A549 (cell line): ENCODE results near the gene H1-8. TPM values are rescaled to one million over a fixed set of nuclear protein-coding genes. Genes with fewer than 3 reads are reported as not detected.
A peak's percentile ranks its signal among the peaks of the same experiment; 100 is the strongest.

Source experiments
- ATAC-seq, 2 experiments: fragments of 200-7000 bp in 1 of 2; fragments of >200 bp in 1 of 2; cut with Nextera tagmentation in 1 of 2; cut with Tn5 transposase in 1 of 2; 3 replicates each; pipeline versions ENCODE4 v1.8.0 to v1.9.1; 2018 to 2020; ENCODE audit warnings: mild to moderate bottlenecking in 1 of 2, moderate library complexity in 1 of 2
- CTCF ChIA-PET: fragments of 300-600 bp; sonication (Branson Sonifier 250); formaldehyde crosslinking; extraction: SDS; loops from one replicate; lab custom pipeline; 2021; ENCODE audit warnings: antibody characterized with exemption, inconsistent platforms; lab: Yijun Ruan, JAX
- POLR2A ChIA-PET: fragments of 350-600 bp; formaldehyde crosslinking; extraction: SDS; loops from one replicate; lab custom pipeline; 2021; ENCODE audit warnings: antibody characterized with exemption, inconsistent platforms; lab: Yijun Ruan, JAX
- DNase-seq, 2 experiments: peaks; one replicate each; pipeline versions ENCODE4 v3.0.0 to v3.0.0-alpha.2; 2011 to 2016; ENCODE audit warnings: low read depth in 1 of 2, low spot score in 1 of 2
- FAIRE-seq: peaks from 2 replicates; lab custom pipeline; 2011; peaks lifted over from hg19 to GRCh38; lab: Jason Lieb, UNC
- H3K27ac ChIP-seq, 2 experiments: fragments of >200 bp; sonication (Bioruptor Twin); formaldehyde crosslinking; 3 replicates each; pipeline ENCODE4 v1.5.1; 2016 to 2017
- H3K4me1 ChIP-seq: fragments of >200 bp; sonication (Bioruptor Twin); formaldehyde crosslinking; 3 replicates; pipeline ENCODE4 v1.6.1; 2016
- H3K4me2 ChIP-seq: fragments of >200 bp; sonication (Bioruptor Twin); formaldehyde crosslinking; 3 replicates; pipeline ENCODE4 v1.6.1; 2016
- H3K4me3 ChIP-seq: fragments of >200 bp; sonication (Bioruptor Twin); formaldehyde crosslinking; 3 replicates; pipeline ENCODE4 v1.5.1; 2016
- H3K9me3 ChIP-seq: fragments of >200 bp; sonication (Bioruptor Twin); formaldehyde crosslinking; 3 replicates; pipeline ENCODE4 v1.6.1; 2016
- BHLHE40 ChIP-seq: IDR thresholded peaks from 2 replicates; pipeline ENCODE4 v1.6.1; 2012; ENCODE audit warnings: low read depth, low read length, inconsistent platforms
- CBX2 ChIP-seq: fragments of 200-600 bp; sonication (generic); IDR thresholded peaks from 2 replicates; pipeline ENCODE4 v1.6.1; 2016; ENCODE audit warnings: low read depth, mild to moderate bottlenecking, borderline replicate concordance
- CEBPB ChIP-seq, 2 experiments: fragments of >200 bp in 1 of 2; sonication (Bioruptor Twin) in 1 of 2; formaldehyde crosslinking in 1 of 2; IDR thresholded peaks; 2 replicates each; pipeline ENCODE4 v1.6.1; 2012 to 2016
- CHD2 ChIP-seq: fragments of 150-350 bp; IDR thresholded peaks from 2 replicates; pipeline ENCODE4 v1.6.1; 2014; ENCODE audit warnings: low read length; ENCODE audit not compliant: partially characterized antibody
- EHF ChIP-seq: fragments of 250-450 bp; sonication (Bioruptor Pico); IDR thresholded peaks from 2 replicates; pipeline ENCODE4 v1.5.0; 2020; ENCODE audit warnings: mild to moderate bottlenecking
- EHMT2 ChIP-seq: fragments of 200-600 bp; sonication (generic); IDR thresholded peaks from 2 replicates; pipeline ENCODE4 v1.6.1; 2016; ENCODE audit warnings: antibody characterized with exemption, low read depth, mild to moderate bottlenecking, moderate library complexity
- ELK1 ChIP-seq: fragments of 150-350 bp; IDR thresholded peaks from 2 replicates; pipeline ENCODE4 v1.6.1; 2014; ENCODE audit warnings: low read depth, mild to moderate bottlenecking, low read length
- FOSB ChIP-seq: fragments of 250-450 bp; sonication (Bioruptor Pico); IDR thresholded peaks from 2 replicates; pipeline ENCODE4 v1.5.0; 2020; ENCODE audit warnings: mild to moderate bottlenecking, moderate library complexity
- FOSL2 ChIP-seq, 2 experiments: fragments of 450-650 bp in 1 of 2; fragments of >200 bp in 1 of 2; sonication (Bioruptor Twin) in 1 of 2; formaldehyde crosslinking; IDR thresholded peaks; 2 replicates each; pipeline versions ENCODE4 v1.5.0 to v1.6.1; 2016 to 2020; ENCODE audit warnings: mild to moderate bottlenecking in 1 of 2, moderate library complexity in 1 of 2
- HDAC2 ChIP-seq: fragments of 200-600 bp; sonication (generic); IDR thresholded peaks from 2 replicates; pipeline ENCODE4 v1.6.1; 2016
- HOXA7 ChIP-seq: fragments of 250-450 bp; sonication (Bioruptor Pico); IDR thresholded peaks from 2 replicates; pipeline ENCODE4 v1.5.0; 2020; ENCODE audit warnings: mild to moderate bottlenecking, moderate library complexity
- HOXB13 ChIP-seq: fragments of 250-450 bp; sonication (Bioruptor Pico); IDR thresholded peaks from 2 replicates; pipeline ENCODE4 v1.5.0; 2020; ENCODE audit warnings: low read depth, mild to moderate bottlenecking, moderate library complexity
- HOXB5 ChIP-seq: fragments of 250-450 bp; sonication (Bioruptor Pico); IDR thresholded peaks from 2 replicates; pipeline ENCODE4 v1.5.0; 2020; ENCODE audit warnings: mild to moderate bottlenecking, moderate library complexity
- JUN ChIP-seq, 2 experiments: fragments of >200 bp; sonication (Bioruptor Twin); formaldehyde crosslinking; IDR thresholded peaks; 2 replicates in 1 of 2; 3 replicates in 1 of 2; pipeline ENCODE4 v1.6.1; 2016 to 2017
- MAX ChIP-seq: IDR thresholded peaks from 2 replicates; pipeline ENCODE4 v1.6.1; 2012
- MAZ ChIP-seq: fragments of 150-350 bp; IDR thresholded peaks from 2 replicates; pipeline ENCODE4 v1.6.1; 2014; ENCODE audit warnings: antibody characterized with exemption, low read depth, low read length, borderline replicate concordance
- NFE2L2 ChIP-seq: fragments of 150-350 bp; conservative IDR thresholded peaks from 2 replicates; pipeline ENCODE4 v1.6.1; 2014; ENCODE audit warnings: low read length
- PBX3 ChIP-seq: IDR thresholded peaks from 2 replicates; pipeline ENCODE4 v1.6.1; 2012
- PHF8 ChIP-seq: fragments of 200-600 bp; sonication (generic); IDR thresholded peaks from 2 replicates; pipeline ENCODE4 v1.6.1; 2016; ENCODE audit warnings: low read depth, mild to moderate bottlenecking, antibody characterized with exemption, moderate library complexity, borderline replicate concordance
- RARB ChIP-seq: fragments of 250-450 bp; sonication (Bioruptor Pico); IDR thresholded peaks from 2 replicates; pipeline ENCODE4 v1.8.0; 2021; ENCODE audit warnings: mild to moderate bottlenecking, moderate library complexity
- RFX5 ChIP-seq: fragments of 450-650 bp; IDR thresholded peaks from 2 replicates; pipeline ENCODE4 v1.7.1; 2014; ENCODE audit warnings: antibody characterized with exemption, mild to moderate bottlenecking, moderate library complexity
- RNF2 ChIP-seq: fragments of 200-600 bp; sonication (generic); IDR thresholded peaks from 2 replicates; pipeline ENCODE4 v1.6.1; 2016; ENCODE audit warnings: low read depth, mild to moderate bottlenecking, antibody characterized with exemption, moderate library complexity, borderline replicate concordance
- SMC3 ChIP-seq: fragments of >200 bp; sonication (Bioruptor Twin); formaldehyde crosslinking; IDR thresholded peaks from 3 replicates; pipeline ENCODE4 v1.6.1; 2018; ENCODE audit warnings: inconsistent platforms
- SREBF2 ChIP-seq: fragments of 450-650 bp; IDR thresholded peaks from 2 replicates; pipeline ENCODE4 v1.6.1; 2014; ENCODE audit warnings: mild to moderate bottlenecking, moderate library complexity
- TP53 ChIP-seq: fragments of 250-450 bp; sonication (Bioruptor Pico); IDR thresholded peaks from 2 replicates; pipeline ENCODE4 v1.5.0; 2021; ENCODE audit warnings: mild to moderate bottlenecking, moderate library complexity
- USF2 ChIP-seq: fragments of 450-650 bp; IDR thresholded peaks from 2 replicates; pipeline ENCODE4 v1.6.1; 2014; ENCODE audit warnings: antibody characterized with exemption
- ZC3H11A ChIP-seq: fragments of 450-650 bp; IDR thresholded peaks from 2 replicates; pipeline ENCODE4 v1.6.1; 2014; ENCODE audit warnings: antibody characterized with exemption, mild to moderate bottlenecking
- ZNF302 ChIP-seq: fragments of 250-450 bp; sonication (Bioruptor Pico); IDR thresholded peaks from 2 replicates; pipeline ENCODE4 v1.9.0; 2021; ENCODE audit warnings: inconsistent platforms, mild to moderate bottlenecking, moderate library complexity
- WGBS: methylation state at CpG from one replicate; pipeline ENCODE4 v1.1.6; 2017; ENCODE audit errors: missing lambda C conversion rate; 5-methylcytosine and 5-hydroxymethylcytosine counted together
- polyA plus RNA-seq, 4 experiments: library from polyadenylated mRNA; depleted of rRNA in 3 of 4; stranded (reverse); fragments of >200 nt; fragmentation: RNase III in 1 of 4; extraction: RNeasy Plus Mini Kit Qiagen cat#74134 plus additional on column Dnase treatment in 1 of 4; gene quantifications; 2 replicates in 3 of 4; 3 replicates in 1 of 4; pipeline ENCODE4 v1.2.3, GENCODE V29; 2011 to 2017

H1-8 gene
- polyA plus RNA-seq, 2 of the 4 experiments (the other 2 are of a cell fraction), result not detected

GRCh38 chr3:129533406-129533805 is 9.6 kb upstream of the H1-8 start:
- no peaks in the 10 kb centered on the region for H3K9me3 ChIP-seq
- H3K4me3 ChIP-seq, result no peak overlapping the region
- WGBS, result 86% methylated on average over 12 of the region's 16 CpGs
- H3K27ac ChIP-seq, result no peak overlapping the region
- POLR2A ChIA-PET, result no interaction called here
- FAIRE-seq (no peak), ATAC-seq (no peak), DNase-seq (no peak)
- TF ChIP-seq CHD2 (no peak), HDAC2 (no peak), PBX3 (no peak), SREBF2 (no peak), CBX2 (no peak), JUN (IDR thresholded peaks at IDR 0.05) (no peak), EHMT2 (no peak), HOXB5 (CRISPR knock-in tag) (no peak), FOSL2 (IDR thresholded peaks at IDR 0.05) (no peak), FOSL2 (CRISPR knock-in tag; IDR thresholded peaks at IDR 0.05) (no peak), RFX5 (no peak), HOXA7 (no peak), BHLHE40 (no peak), PHF8 (no peak)
- CTCF ChIA-PET, result no interaction called here
- no peak overlapping the region for H3K4me2 ChIP-seq
- H3K4me1 ChIP-seq, result peaks cover 23% of the 10 kb centered on the region

- WGBS, result 45% methylated on average over 4 of the region's 4 CpGs
- ATAC-seq (no peak), DNase-seq (no peak), FAIRE-seq (no peak)
- Histone ChIP-seq H3K4me2 (peak overlapping the region; percentile 49), H3K4me3 (no peak overlapping the region), H3K9me3 (no peaks in the 10 kb centered on the region), H3K27ac (peak overlapping the region in 1 of 2 experiments; percentile 38; a peak in 3 of 6 replicates), H3K4me1 (peaks cover 23% of the 10 kb centered on the region)
- ChIA-PET POLR2A (no interaction called here), CTCF (interaction anchor here (0.8 to 1.4 kb wide), 2 partner anchors 9 to 20 kb away, joined by 3 to 5 read pairs; no protein-coding TSS in a partner anchor)
- TF ChIP-seq NFE2L2 (no peak), HOXB13 (CRISPR knock-in tag) (no peak), EHMT2 (no peak), ZNF302 (CRISPR knock-in tag) (no peak), EHF (CRISPR knock-in tag) (no peak), MAX (no peak), FOSB (no peak), RNF2 (no peak), MAZ (no peak), SMC3 (no peak), RARB (CRISPR knock-in tag) (no peak), RFX5 (no peak), CEBPB (IDR thresholded peaks at IDR 0.05) (no peak), SREBF2 (no peak)
These were observed 8.4 kb upstream of the H1-8 start for GRCh38 chr3:129534428-129535027.

GRCh38 chr3:129535075-129535474 is 7.9 kb upstream of the H1-8 start:
- Histone ChIP-seq H3K4me3 (no peak overlapping the region), H3K4me1 (peaks cover 20% of the 10 kb centered on the region), H3K27ac (peak overlapping the region in 1 of 2 experiments; percentile 38; a peak in 3 of 6 replicates), H3K9me3 (no peaks in the 10 kb centered on the region), H3K4me2 (no peak overlapping the region; the same call in 2 of the 3 replicates)
- ATAC-seq (no peak), DNase-seq (no peak), FAIRE-seq (no peak)
- ChIA-PET CTCF (interaction anchor here (0.8 to 1.4 kb wide), 2 partner anchors 10 to 21 kb away, joined by 3 to 5 read pairs; no protein-coding TSS in a partner anchor), POLR2A (no interaction called here)
- 78% methylated on average over 1 of the region's 1 CpG for WGBS
- TF ChIP-seq USF2, result no peak
- TF ChIP-seq MAZ, result no peak
- no peak for TF ChIP-seq FOSB
- TF ChIP-seq TP53 (CRISPR knock-in tag), result no peak
- no peak for TF ChIP-seq ZC3H11A
- TF ChIP-seq SREBF2, result no peak
- TF ChIP-seq MAX, result no peak
- no peak for TF ChIP-seq ELK1
- TF ChIP-seq PHF8, result no peak
